GM19324 (cell line): ENCODE results near the gene ARAP3.
A peak's percentile ranks its signal among the peaks of the same experiment; 100 is the strongest.

Experiments
- ATAC-seq: cut with Tn5 transposase; IDR thresholded peaks from one replicate; pipeline ENCODE4 v1.9.1; 2021; ENCODE audit warnings: mild to moderate bottlenecking, moderate library complexity; ENCODE audit not compliant: unreplicated experiment, low FRiP score

ARAP3 gene

GRCh38 chr5:141647851-141648250 is 34.2 kb downstream of the ARAP3 start:
- no peak for ATAC-seq

- ATAC-seq = no peak
Observed at GRCh38 chr5:141647242-141647641, 34.8 kb downstream of the ARAP3 start.

- no peak for ATAC-seq
Observed at GRCh38 chr5:141646026-141646425, 36.0 kb downstream of the ARAP3 start.

GRCh38 chr5:141641634-141642267 is 40.3 kb downstream of the ARAP3 start:
- no peak for ATAC-seq

- ATAC-seq = no peak
Observed at GRCh38 chr5:141640698-141641097, 41.3 kb downstream of the ARAP3 start.

- no peak for ATAC-seq
Observed at GRCh38 chr5:141640051-141640415, 42.0 kb downstream of the ARAP3 start.

GRCh38 chr5:141639357-141640050 is 42.5 kb downstream of the ARAP3 start:
- ATAC-seq = no peak

- ATAC-seq = no peak
Observed at GRCh38 chr5:141638771-141639170, 43.3 kb downstream of the ARAP3 start.

GRCh38 chr5:141637767-141638419 is 44.1 kb downstream of the ARAP3 start:
- peak; percentile 21 for ATAC-seq

GRCh38 chr5:141637123-141637766 is 44.8 kb downstream of the ARAP3 start:
- ATAC-seq = peak; percentile 25

- peak; percentile 83 for ATAC-seq
Observed at GRCh38 chr5:141636413-141637122, 45.5 kb downstream of the ARAP3 start, which contains the start of the genes HDAC3 and RELL2. Gene HDAC3, minus strand, starts transcription at chr5:141636849. Its CDS starts 59 bp downstream, at chr5:141636790. Gene RELL2, plus strand, starts transcription at chr5:141636997. Its CDS starts 1,229 bp downstream, at chr5:141638226.

GRCh38 chr5:141636106-141636412 is 46.0 kb downstream of the ARAP3 start:
- no peak for ATAC-seq

GRCh38 chr5:141635646-141636045 is 46.4 kb downstream of the ARAP3 start:
- no peak for ATAC-seq

GRCh38 chr5:141634720-141635119 is 47.3 kb downstream of the ARAP3 start:
- no peak for ATAC-seq

GRCh38 chr5:141633871-141634561 is 48.0 kb downstream of the ARAP3 start:
- peak; percentile 36 for ATAC-seq

GRCh38 chr5:141632650-141633049 is 49.4 kb downstream of the ARAP3 start:
- ATAC-seq = no peak

- no peak for ATAC-seq
Observed at GRCh38 chr5:141630570-141631140, 51.4 kb downstream of the ARAP3 start.

GRCh38 chr5:141628175-141628788 is 53.7 kb downstream of the ARAP3 start:
- ATAC-seq = no peak

- no peak for ATAC-seq
Observed at GRCh38 chr5:141623611-141624010, 58.4 kb downstream of the ARAP3 start.
